HepG2 (cell line): Measurements from ENCODE around the gene PRKAG1. TPM values are rescaled to one million over a fixed set of nuclear protein-coding genes. Genes with fewer than 3 reads are reported as not detected.

Source experiments
- ARID2 ChIP-seq: sonication (generic); formaldehyde crosslinking; IDR thresholded peaks from 2 replicates; pipeline ENCODE4 v1.8.1; 2022; ENCODE audit warnings: mild to moderate bottlenecking, missing genetic modification reagents, borderline replicate concordance
- CHD2 ChIP-seq: IDR thresholded peaks from 2 replicates; pipeline ENCODE4 v1.6.1; 2011; ENCODE audit warnings: low read depth, low read length, improper control_type of control experiment
- JUNB ChIP-seq: sonication (generic); formaldehyde crosslinking; IDR thresholded peaks from 2 replicates; pipeline ENCODE4 v1.8.0; 2022; ENCODE audit warnings: missing genetic modification reagents, mild to moderate bottlenecking, borderline replicate concordance
- NFATC3 ChIP-seq: sonication (generic); formaldehyde crosslinking; IDR thresholded peaks from 2 replicates; pipeline ENCODE4 v1.5.1; 2020; ENCODE audit warnings: mild to moderate bottlenecking, missing genetic modification reagents
- NRL ChIP-seq: sonication (generic); formaldehyde crosslinking; IDR thresholded peaks from 2 replicates; pipeline ENCODE4 v1.5.0; 2020; ENCODE audit warnings: missing genetic modification reagents, mild to moderate bottlenecking, moderate library complexity, borderline replicate concordance
- SMAD9 ChIP-seq: sonication (generic); formaldehyde crosslinking; IDR thresholded peaks from 2 replicates; pipeline ENCODE4 v1.5.1; 2020; ENCODE audit warnings: mild to moderate bottlenecking, missing genetic modification reagents
- U2AF1 ChIP-seq: fragments of 200-400 bp; formaldehyde crosslinking; optimal IDR thresholded peaks from 2 replicates; pipeline ENCODE3; 2017; ENCODE audit warnings: mild to moderate bottlenecking, low read depth, low read length
- ZNF431 ChIP-seq: sonication (generic); formaldehyde crosslinking; IDR thresholded peaks from 2 replicates; pipeline ENCODE4 v1.9.0; 2022; ENCODE audit warnings: missing genetic modification reagents, low read depth, mild to moderate bottlenecking, borderline replicate concordance
- ZNF510 ChIP-seq: sonication (generic); formaldehyde crosslinking; IDR thresholded peaks from 2 replicates; pipeline ENCODE4 v1.4.0; 2020; ENCODE audit warnings: low read depth, mild to moderate bottlenecking, missing genetic modification reagents
- ZNF746 ChIP-seq: sonication (generic); formaldehyde crosslinking; IDR thresholded peaks from 2 replicates; pipeline ENCODE4 v1.8.0; 2022; ENCODE audit warnings: mild to moderate bottlenecking, missing genetic modification reagents
- polyA plus RNA-seq, 8 experiments: library from polyadenylated mRNA; depleted of rRNA in 3 of 8; stranded (reverse) in 7 of 8; unstranded in 1 of 8; fragments of >200 nt; fragmentation: Illumina TruSeq in 4 of 8; extraction: Trizol in 4 of 8; gene quantifications; 2 replicates each; pipeline versions ENCODE4 v1.2.1 to v1.2.3, GENCODE V29; 2011 to 2016; ENCODE audit warnings: low read depth in 4 of 8, missing spikeins in 1 of 8, mixed read lengths in 1 of 8; ENCODE audit not compliant: insufficient read depth in 1 of 8
- total RNA-seq, 5 experiments: library from RNA; depleted of rRNA; stranded (reverse); fragments of >200 nt; fragmentation: Illumina TruSeq; extraction: Trizol; gene quantifications; 2 replicates each; pipeline ENCODE4 v1.2.3, GENCODE V29; 2016; ENCODE audit warnings: low read depth in 1 of 5
- TF ChIP-seq, protein P1 (sequence below): sonication (generic); formaldehyde crosslinking; IDR thresholded peaks from 2 replicates; pipeline ENCODE4 v1.4.0; 2020; ENCODE audit warnings: mild to moderate bottlenecking, missing genetic modification reagents
- TF ChIP-seq, protein P2 (sequence below): sonication (generic); formaldehyde crosslinking; IDR thresholded peaks from 2 replicates; pipeline ENCODE4 v1.5.0; 2020; ENCODE audit warnings: missing genetic modification reagents
- TF ChIP-seq, protein P3 (sequence below): IDR thresholded peaks from 2 replicates; pipeline ENCODE4 v1.6.1; 2016
- TF ChIP-seq, protein P4 (sequence below): sonication (generic); formaldehyde crosslinking; IDR thresholded peaks from 2 replicates; pipeline ENCODE4 v1.5.0; 2020; ENCODE audit warnings: missing genetic modification reagents, mild to moderate bottlenecking, borderline replicate concordance
- TF ChIP-seq, protein P5 (sequence below): sonication (generic); formaldehyde crosslinking; IDR thresholded peaks from 2 replicates; pipeline ENCODE4 v1.5.1; 2020; ENCODE audit warnings: mild to moderate bottlenecking, missing genetic modification reagents, moderate library complexity

PRKAG1 gene
- total and polyA plus RNA-seq, 2 of the 13 experiments (the other 11 are each of a cell fraction or from before 2014, with no cell fraction given) = 26.1 to 32.8 TPM

DNA sequence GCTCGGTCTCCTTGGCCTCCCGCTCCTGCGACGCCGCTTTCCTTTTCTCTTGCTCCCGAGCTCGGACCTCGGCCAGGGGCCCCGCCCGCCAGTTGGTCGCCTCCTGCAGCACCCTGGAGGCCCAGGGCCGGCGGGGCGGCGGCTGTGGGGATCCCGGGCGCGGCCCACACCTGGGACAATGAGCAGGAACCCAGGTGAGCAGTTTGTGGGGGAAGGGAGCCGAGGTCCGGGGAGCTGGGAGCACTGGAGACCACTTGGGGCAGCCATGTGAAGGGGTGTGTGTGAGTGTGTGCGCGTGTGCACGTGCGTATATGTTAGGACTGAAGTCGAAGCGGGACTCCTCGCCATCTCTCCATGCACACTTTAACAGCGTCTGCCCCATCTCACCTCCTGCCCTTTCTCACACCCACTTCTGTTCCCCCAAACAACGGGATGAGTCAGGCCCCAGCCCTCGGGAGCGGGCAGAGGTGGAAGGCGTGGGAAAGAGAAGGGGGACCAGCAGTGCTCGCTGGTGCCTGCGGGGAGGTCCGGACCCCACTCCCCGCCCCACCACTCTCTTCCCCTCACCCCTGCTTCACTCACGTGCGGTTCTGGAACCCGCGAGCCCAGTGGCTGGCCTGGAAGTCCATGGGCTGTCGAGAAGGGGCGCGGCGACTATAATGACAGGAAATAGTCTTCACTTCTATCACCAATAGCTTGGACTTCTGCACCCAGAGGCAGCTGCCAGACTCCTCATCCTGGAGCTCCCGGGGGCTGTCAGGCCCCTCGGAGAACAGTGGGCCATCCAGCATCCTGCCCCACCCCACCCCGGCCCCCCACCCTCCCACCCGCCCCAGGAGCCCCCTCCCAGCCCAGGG is 19.9 kb downstream of the PRKAG1 start (continued):
- TF ChIP-seq, protein P1, sequence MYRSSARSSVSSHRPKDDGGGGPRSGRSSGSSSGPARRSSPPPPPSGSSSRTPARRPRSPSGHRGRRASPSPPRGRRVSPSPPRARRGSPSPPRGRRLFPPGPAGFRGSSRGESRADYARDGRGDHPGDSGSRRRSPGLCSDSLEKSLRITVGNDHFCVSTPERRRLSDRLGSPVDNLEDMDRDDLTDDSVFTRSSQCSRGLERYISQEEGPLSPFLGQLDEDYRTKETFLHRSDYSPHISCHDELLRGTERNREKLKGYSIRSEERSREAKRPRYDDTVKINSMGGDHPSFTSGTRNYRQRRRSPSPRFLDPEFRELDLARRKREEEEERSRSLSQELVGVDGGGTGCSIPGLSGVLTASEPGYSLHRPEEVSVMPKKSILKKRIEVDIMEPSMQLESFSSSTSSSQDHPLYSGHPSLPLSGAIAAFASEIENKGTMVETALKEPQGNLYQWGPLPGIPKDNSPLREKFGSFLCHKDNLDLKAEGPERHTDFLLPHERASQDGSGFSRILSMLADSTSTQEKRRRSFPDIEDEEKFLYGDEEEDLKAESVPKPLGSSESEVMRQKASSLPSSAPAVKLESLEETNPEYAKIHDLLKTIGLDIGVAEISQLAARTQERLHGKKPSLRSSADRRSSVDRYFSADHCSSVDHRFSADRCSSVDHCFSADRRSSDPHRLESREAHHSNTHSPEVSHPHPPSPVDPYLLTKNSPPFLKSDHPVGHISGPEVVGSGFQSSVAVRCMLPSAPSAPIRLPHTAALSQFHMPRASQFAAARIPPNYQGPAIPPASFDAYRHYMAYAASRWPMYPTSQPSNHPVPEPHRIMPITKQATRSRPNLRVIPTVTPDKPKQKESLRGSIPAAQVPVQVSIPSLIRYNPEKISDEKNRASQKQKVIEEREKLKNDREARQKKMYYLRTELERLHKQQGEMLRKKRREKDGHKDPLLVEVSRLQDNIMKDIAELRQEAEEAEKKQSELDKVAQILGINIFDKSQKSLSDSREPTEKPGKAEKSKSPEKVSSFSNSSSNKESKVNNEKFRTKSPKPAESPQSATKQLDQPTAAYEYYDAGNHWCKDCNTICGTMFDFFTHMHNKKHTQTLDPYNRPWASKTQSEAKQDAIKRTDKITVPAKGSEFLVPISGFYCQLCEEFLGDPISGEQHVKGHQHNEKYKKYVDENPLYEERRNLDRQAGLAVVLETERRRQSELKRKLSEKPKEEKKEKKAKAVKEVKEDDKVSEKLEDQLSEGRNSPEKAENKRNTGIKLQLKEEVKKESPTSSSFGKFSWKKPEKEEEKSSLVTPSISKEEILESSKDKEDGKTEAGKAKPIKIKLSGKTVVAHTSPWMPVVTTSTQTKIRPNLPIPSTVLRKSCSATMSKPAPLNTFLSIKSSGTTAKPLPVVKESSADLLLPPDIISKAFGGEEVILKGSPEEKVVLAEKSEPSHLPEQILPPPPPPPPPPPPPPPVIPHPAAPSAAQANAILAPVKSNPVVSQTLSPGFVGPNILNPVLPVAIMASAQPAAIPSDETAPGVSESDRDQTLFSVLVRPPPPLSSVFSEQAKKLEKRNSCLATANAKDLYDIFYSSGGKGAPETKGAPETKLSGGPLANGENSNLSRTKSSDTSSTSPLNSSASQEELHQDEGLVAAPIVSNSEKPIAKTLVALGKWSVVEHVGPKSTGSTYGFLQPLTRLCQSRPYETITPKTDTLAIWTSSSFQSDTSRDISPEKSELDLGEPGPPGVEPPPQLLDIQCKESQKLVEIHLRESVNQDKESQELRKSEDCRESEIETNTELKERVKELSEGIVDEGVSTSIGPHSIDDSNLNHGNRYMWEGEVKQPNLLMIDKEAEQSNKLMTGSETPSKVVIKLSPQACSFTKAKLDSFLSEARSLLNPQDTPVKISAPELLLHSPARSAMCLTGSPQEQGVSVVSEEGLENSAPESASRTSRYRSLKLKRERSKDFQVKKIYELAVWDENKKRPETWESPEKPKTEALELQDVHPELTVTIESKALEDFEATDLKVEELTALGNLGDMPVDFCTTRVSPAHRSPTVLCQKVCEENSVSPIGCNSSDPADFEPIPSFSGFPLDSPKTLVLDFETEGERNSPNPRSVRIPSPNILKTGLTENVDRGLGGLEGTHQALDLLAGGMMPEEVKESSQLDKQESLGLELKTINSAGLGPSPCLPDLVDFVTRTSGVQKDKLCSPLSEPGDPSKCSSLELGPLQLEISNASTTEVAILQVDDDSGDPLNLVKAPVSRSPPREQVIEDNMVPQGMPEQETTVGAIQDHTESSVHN (CRISPR knock-in tag) = peak; percentile 87
- TF ChIP-seq, protein P2, sequence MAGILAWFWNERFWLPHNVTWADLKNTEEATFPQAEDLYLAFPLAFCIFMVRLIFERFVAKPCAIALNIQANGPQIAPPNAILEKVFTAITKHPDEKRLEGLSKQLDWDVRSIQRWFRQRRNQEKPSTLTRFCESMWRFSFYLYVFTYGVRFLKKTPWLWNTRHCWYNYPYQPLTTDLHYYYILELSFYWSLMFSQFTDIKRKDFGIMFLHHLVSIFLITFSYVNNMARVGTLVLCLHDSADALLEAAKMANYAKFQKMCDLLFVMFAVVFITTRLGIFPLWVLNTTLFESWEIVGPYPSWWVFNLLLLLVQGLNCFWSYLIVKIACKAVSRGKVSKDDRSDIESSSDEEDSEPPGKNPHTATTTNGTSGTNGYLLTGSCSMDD (CRISPR knock-in tag) = peak; percentile 75
- TF ChIP-seq ZNF510 = no peak
- peak; percentile 92 for TF ChIP-seq SMAD9 (CRISPR knock-in tag)
- TF ChIP-seq, protein P3, sequence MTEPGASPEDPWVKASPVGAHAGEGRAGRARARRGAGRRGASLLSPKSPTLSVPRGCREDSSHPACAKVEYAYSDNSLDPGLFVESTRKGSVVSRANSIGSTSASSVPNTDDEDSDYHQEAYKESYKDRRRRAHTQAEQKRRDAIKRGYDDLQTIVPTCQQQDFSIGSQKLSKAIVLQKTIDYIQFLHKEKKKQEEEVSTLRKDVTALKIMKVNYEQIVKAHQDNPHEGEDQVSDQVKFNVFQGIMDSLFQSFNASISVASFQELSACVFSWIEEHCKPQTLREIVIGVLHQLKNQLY = no peak
- peak; percentile 71; the same call in 1 of the 2 replicates for TF ChIP-seq ZNF746 (CRISPR knock-in tag)
- peak; percentile 80 for TF ChIP-seq JUNB (CRISPR knock-in tag)
- no peak for TF ChIP-seq ZNF431 (CRISPR knock-in tag)
- no peak for TF ChIP-seq U2AF1
- TF ChIP-seq, protein P4, sequence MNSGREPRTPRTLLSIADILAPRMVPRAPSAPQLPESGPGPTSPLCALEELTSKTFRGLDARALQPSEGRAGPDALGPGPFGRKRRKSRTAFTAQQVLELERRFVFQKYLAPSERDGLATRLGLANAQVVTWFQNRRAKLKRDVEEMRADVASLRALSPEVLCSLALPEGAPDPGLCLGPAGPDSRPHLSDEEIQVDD (CRISPR knock-in tag) = peak; percentile 90; the same call in 1 of the 2 replicates
- peak; percentile 44; the same call in 1 of the 2 replicates for TF ChIP-seq ARID2 (CRISPR knock-in tag)
- TF ChIP-seq NFATC3 = 0 out of 2 replicates have a peak, but pooled peaks have one; percentile 47
- TF ChIP-seq, protein P5, sequence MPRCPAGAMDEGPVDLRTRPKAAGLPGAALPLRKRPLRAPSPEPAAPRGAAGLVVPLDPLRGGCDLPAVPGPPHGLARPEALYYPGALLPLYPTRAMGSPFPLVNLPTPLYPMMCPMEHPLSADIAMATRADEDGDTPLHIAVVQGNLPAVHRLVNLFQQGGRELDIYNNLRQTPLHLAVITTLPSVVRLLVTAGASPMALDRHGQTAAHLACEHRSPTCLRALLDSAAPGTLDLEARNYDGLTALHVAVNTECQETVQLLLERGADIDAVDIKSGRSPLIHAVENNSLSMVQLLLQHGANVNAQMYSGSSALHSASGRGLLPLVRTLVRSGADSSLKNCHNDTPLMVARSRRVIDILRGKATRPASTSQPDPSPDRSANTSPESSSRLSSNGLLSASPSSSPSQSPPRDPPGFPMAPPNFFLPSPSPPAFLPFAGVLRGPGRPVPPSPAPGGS = peak; percentile 76; the same call in 1 of the 2 replicates
- TF ChIP-seq NRL (CRISPR knock-in tag) = peak; percentile 99
- no peak for TF ChIP-seq CHD2
